Fibroblast of villous mesenchyme (primary cell): ENCODE data around the gene CTCF. TPM values are rescaled to one million over a fixed set of nuclear protein-coding genes. Genes with fewer than 3 reads are reported as not detected.

Source experiments
- DNase-seq: peaks from one replicate; pipeline ENCODE4 v3.0.0-alpha.2; 2010; ENCODE audit warnings: low read depth
- H3K4me3 ChIP-seq: 2 replicates; pipeline ENCODE4 v1.5.1; 2011; ENCODE audit warnings: low read depth, mild to moderate bottlenecking, low read length
- small RNA-seq: library from RNA; depleted of rRNA; stranded (forward); fragments of <200 nt; gene quantifications from one replicate; pipeline ENCODE3, GENCODE V24; 2012
- total RNA-seq: library from RNA; depleted of rRNA; stranded (reverse); fragments of >200 nt; gene quantifications from 2 replicates; pipeline ENCODE4 v1.2.3, GENCODE V29; 2012
- TF ChIP-seq, protein P1 (sequence below): IDR thresholded peaks from 2 replicates; pipeline ENCODE4 v1.5.1; 2012; ENCODE audit warnings: low read depth, mild to moderate bottlenecking, low read length; ENCODE audit not compliant: insufficient read depth

The CTCF gene
- total RNA-seq, 1 donor, result 33.7 TPM

DNA sequence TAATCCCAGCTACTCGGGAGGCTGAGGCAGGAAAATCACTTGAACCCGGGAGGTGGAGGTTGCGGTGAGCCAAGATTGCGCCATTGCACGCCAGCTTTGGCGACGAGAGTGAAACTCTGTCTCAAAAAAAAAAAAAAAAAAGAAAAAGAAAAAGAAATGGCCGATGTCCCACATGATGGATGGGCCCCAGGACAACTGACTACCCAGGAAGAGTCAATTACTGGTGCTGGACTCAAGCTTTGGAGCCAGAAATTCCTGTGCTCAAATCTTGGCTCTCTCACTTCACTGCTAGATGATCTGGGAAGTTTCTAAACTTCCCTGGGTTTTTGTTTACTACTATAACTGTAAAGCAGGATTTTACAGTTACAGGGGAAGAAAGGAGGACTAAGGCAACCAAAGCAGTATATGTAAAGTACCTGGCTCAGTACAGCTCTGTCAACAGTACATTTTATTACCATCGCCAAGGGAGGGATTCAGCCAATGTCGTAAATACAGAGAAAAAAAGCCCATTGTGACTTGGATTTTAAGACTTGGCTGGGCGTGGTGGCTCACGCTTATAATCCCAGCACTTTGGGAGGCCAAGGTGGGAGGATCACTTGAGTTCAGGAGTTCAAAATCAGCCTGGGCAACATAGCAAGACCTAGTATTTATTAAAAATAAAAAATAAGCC, 116.2 kb downstream of the CTCF start:
- TF ChIP-seq, protein P1, sequence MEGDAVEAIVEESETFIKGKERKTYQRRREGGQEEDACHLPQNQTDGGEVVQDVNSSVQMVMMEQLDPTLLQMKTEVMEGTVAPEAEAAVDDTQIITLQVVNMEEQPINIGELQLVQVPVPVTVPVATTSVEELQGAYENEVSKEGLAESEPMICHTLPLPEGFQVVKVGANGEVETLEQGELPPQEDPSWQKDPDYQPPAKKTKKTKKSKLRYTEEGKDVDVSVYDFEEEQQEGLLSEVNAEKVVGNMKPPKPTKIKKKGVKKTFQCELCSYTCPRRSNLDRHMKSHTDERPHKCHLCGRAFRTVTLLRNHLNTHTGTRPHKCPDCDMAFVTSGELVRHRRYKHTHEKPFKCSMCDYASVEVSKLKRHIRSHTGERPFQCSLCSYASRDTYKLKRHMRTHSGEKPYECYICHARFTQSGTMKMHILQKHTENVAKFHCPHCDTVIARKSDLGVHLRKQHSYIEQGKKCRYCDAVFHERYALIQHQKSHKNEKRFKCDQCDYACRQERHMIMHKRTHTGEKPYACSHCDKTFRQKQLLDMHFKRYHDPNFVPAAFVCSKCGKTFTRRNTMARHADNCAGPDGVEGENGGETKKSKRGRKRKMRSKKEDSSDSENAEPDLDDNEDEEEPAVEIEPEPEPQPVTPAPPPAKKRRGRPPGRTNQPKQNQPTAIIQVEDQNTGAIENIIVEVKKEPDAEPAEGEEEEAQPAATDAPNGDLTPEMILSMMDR, result no peak
- no peak for DNase-seq
- H3K4me3 ChIP-seq, result no peak overlapping the region

DNA sequence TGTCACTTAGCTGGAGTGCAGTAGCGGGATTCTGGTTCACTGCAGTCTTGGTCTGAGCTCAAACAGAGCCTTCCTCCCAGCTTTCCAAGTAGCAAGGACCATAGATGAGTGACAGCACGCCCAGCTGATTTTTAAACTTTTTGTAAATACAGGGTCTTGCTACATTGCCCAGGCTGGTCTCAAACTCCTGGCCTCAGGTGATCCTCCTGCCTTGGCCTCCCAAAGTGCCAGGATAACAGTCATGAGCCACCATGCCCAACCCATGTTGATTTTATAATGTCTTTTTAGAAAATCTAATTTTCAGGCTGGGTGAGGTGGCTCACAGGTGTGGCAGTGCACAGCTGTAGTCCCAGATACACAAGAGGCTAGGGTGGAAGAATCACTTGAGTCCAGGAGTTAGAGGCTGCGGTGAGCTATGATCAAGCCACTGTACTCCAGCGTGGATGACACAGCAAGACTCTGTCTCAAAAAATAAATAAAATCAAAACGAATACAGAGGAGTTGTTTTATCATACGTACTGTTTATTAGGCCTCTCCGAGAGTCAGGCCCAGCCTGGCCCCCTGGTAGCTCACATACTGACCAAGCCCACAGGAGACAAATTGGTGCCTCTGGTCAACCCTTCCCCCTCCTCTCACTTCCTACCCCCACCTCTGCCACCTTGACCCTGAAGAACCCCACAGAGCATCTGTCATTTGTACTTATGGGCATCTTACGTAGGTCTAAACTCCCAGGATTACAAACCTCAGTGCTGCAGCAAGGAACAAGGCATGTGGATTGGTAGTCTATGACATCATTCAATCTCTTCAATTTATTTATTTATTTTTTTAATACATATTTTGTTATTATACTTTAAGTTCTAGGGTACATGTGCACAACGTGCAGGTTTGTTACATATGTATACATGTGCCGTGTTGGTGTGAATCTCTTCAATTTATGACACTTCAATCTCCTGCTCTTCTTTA, 117.9 kb downstream of the CTCF start:
- H3K4me3 ChIP-seq, result no peak overlapping the region
- no peak for DNase-seq
- TF ChIP-seq, protein P1, result no peak

DNA sequence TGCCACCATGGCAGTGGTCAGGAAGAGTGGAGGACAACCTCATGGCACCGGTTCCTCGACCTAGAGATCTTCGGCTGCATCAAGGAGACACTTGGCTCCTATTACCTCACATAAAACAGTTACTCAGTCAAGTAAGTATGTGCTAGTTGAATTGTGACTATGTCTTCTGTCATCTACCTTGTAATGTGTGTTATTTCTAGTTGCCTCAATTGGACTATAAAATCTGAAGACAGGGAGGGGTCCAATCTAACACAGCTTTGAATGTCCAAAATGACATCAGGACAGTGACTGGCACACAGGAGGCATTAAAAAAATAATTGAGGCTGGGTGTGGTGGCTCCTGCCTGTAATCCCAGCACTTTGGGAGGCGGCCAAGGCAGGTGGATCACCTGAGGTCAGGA, 121.4 kb downstream of the CTCF start:
- H3K4me3 ChIP-seq, result no peak overlapping the region
- TF ChIP-seq, protein P1, result no peak
- no peak for DNase-seq

DNA sequence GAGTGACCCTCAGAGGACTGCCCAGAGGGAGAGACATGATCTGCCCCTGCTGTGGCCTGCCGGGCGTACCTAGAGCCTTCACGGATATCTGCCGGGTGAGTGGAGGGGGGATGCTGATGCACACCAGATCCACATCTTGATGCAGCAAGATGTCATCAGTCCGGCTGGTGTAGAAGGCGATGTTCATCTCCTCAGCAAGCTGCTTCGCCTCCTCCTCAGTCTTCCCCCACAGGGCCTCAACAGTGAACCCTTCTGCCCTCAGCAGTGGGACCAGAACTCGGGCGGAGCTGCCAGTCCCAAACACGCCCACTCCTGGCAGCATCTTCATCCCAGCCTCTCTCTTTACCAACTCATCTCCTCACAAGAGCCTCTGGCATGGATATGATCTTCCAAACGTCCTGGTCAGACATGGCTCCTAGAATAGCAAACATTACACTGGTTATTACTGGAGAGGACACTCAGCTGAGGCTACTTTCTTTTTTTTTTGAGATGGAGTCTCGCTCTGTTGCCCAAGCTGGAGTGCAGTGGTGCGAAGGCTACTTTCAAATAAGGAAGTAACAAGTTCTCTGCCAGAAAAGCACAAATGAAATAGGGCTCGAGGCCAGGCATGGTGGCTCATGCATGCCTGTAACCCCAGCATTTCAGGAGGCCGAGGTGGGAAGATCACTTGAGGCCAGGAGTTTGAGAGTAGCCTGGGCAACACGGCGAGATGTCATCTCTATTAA, 123.2 kb downstream of the CTCF start:
- no peak for DNase-seq
- no peak overlapping the region for H3K4me3 ChIP-seq
- TF ChIP-seq, protein P1, result no peak

Small RNAs within 50 kb of the gene (small RNA-seq; reads per million reads assigned to genes)
- gene AC027682.3, result not detected

Other genes starting within 250 kb of the CTCF start
- under 0.01 TPM in 1 of 2 replicates, not detected in the other for gene KCTD19, start 235.8 kb upstream of the CTCF start, total RNA-seq
- gene LRRC36, start 235.7 kb upstream of the CTCF start, total RNA-seq, result not detected in 2 replicates
- gene TPPP3, start 169.0 kb upstream of the CTCF start, total RNA-seq, result 0.86 and 0.97 TPM in 2 replicates
- 5.2 and 8.1 TPM in 2 replicates for gene ZDHHC1, start 146.0 kb upstream of the CTCF start, total RNA-seq
- not detected in 2 replicates for gene HSD11B2, start 131.4 kb upstream of the CTCF start, total RNA-seq
- 107 and 122 TPM in 2 replicates for gene ATP6V0D1, start 81.4 kb upstream of the CTCF start, total RNA-seq
- not detected in 2 replicates for gene AGRP, start 79.0 kb upstream of the CTCF start, total RNA-seq
- 25.5 and 35.1 TPM in 2 replicates for gene RIPOR1, start 33.7 kb upstream of the CTCF start, total RNA-seq
- gene CARMIL2, start 82.6 kb downstream of the CTCF start, total RNA-seq, result under 0.01 TPM in 2 replicates
- 15.1 and 19.3 TPM in 2 replicates for gene ACD, start 97.7 kb downstream of the CTCF start, total RNA-seq
- 0.97 and 2.6 TPM in 2 replicates for gene PARD6A, start 98.4 kb downstream of the CTCF start, total RNA-seq
- gene ENKD1, start 104.2 kb downstream of the CTCF start, total RNA-seq, result 10.0 and 11.2 TPM in 2 replicates
- 1.3 and 3.9 TPM in 2 replicates for gene C16orf86, start 104.3 kb downstream of the CTCF start, total RNA-seq
- gene GFOD2, start 156.8 kb downstream of the CTCF start, total RNA-seq, result 13.5 and 15.5 TPM in 2 replicates
- 6.1 and 8.6 TPM in 2 replicates for gene RANBP10, start 244.0 kb downstream of the CTCF start, total RNA-seq
- 0.32 and 1.3 TPM in 2 replicates for gene TSNAXIP1, start 244.4 kb downstream of the CTCF start, total RNA-seq